Suprapubic skin (tissue), 4 donors: Measurements from ENCODE around the gene CRTC2. TPM values are rescaled to one million over a fixed set of nuclear protein-coding genes. Genes with fewer than 3 reads are reported as not detected.
A peak's percentile ranks its signal among the peaks of the same experiment; 100 is the strongest.

Experiments used
- DNase-seq, 2 donors: peaks; one replicate each; pipeline ENCODE4 v3.0.0-alpha.2; 2019; ENCODE audit warnings: low spot score in 2 of 2
- H3K27ac ChIP-seq: fragments of 200-600 bp; sonication (generic); one replicate; pipeline ENCODE4 v1.5.1; 2019
- H3K27me3 ChIP-seq: fragments of 200-600 bp; sonication (generic); one replicate; pipeline ENCODE4 v1.5.1; 2019
- H3K36me3 ChIP-seq: fragments of 200-600 bp; sonication (generic); one replicate; pipeline ENCODE4 v1.5.1; 2019
- H3K4me1 ChIP-seq: fragments of 200-600 bp; sonication (generic); one replicate; pipeline ENCODE4 v1.5.1; 2019
- H3K4me3 ChIP-seq: fragments of 200-600 bp; sonication (generic); one replicate; pipeline ENCODE4 v1.5.1; 2019; ENCODE audit warnings: mild to moderate bottlenecking
- H3K9me3 ChIP-seq: fragments of 200-600 bp; sonication (generic); one replicate; pipeline ENCODE4 v1.5.1; 2019
- CTCF ChIP-seq, 2 donors: fragments of 200-600 bp in 1 of 2; fragments of 450-650 bp in 1 of 2; sonication (generic) in 1 of 2; IDR thresholded peaks; one replicate each; pipeline ENCODE4 v1.5.1; 2016 to 2019; ENCODE audit warnings: antibody characterized with exemption in 2 of 2, mild to moderate bottlenecking in 1 of 2, moderate library complexity in 1 of 2
- EP300 ChIP-seq: sonication (generic); formaldehyde crosslinking; IDR thresholded peaks from one replicate; pipeline ENCODE4 v1.6.1; 2017; ENCODE audit warnings: antibody characterized with exemption
- POLR2A ChIP-seq, 2 donors: fragments of 450-650 bp; IDR thresholded peaks; one replicate each; pipeline ENCODE4 v1.6.1; 2017; ENCODE audit warnings: antibody characterized with exemption in 2 of 2, mild to moderate bottlenecking in 2 of 2, moderate library complexity in 2 of 2
- POLR2AphosphoS5 ChIP-seq, 3 donors: sonication (generic); formaldehyde crosslinking; IDR thresholded peaks; one replicate each; pipeline ENCODE4 v1.6.1; 2017; ENCODE audit warnings: antibody characterized with exemption in 3 of 3
- WGBS: methylation state at CpG from one replicate; pipeline ENCODE4 v1.1.5; 2018; 5-methylcytosine and 5-hydroxymethylcytosine counted together
- total RNA-seq, 4 donors: library from RNA; depleted of rRNA; stranded (reverse); fragments of >200 nt; gene quantifications; one replicate each; pipeline ENCODE4 v1.1.0, GENCODE V29; 2016

Gene CRTC2
- total RNA-seq, 4 donors from 2014 or later, result 19.3 to 36.2 (median 24.5) TPM

- DNase-seq, result no peak
- no peaks in the 10 kb centered on the region for H3K27me3 ChIP-seq
- peaks cover 55% of the 10 kb centered on the region for H3K36me3 ChIP-seq
- H3K4me3 ChIP-seq, result no peak overlapping the region
- WGBS, result 82% methylated on average over 4 of the region's 4 CpGs
- H3K27ac ChIP-seq, result no peak overlapping the region
- H3K4me1 ChIP-seq, result peaks cover 29% of the 10 kb centered on the region
- H3K9me3 ChIP-seq, result no peaks in the 10 kb centered on the region
- TF ChIP-seq POLR2AphosphoS5 (IDR thresholded peaks at IDR 0.05) (no peak), POLR2A (IDR thresholded peaks at IDR 0.05) (no peak), EP300 (no peak), CTCF (IDR thresholded peaks at IDR 0.05) (no peak)
Measured at GRCh38 chr1:153953859-153954365, 4.5 kb downstream of the CRTC2 start.

- H3K4me3 ChIP-seq, result no peak overlapping the region
- H3K9me3 ChIP-seq, result no peaks in the 10 kb centered on the region
- TF ChIP-seq CTCF (IDR thresholded peaks at IDR 0.05) (no peak), POLR2A (IDR thresholded peaks at IDR 0.05) (no peak), POLR2AphosphoS5 (IDR thresholded peaks at IDR 0.05) (no peak), EP300 (no peak)
- WGBS, result 67% methylated on average over 1 of the region's 2 CpGs
- H3K36me3 ChIP-seq, result peaks cover 67% of the 10 kb centered on the region
- H3K27ac ChIP-seq, result no peak overlapping the region
- DNase-seq, result peak in 1 of 2 donors; percentile 53
- peaks cover 18% of the 10 kb centered on the region for H3K4me1 ChIP-seq
- H3K27me3 ChIP-seq, result no peaks in the 10 kb centered on the region
Measured at GRCh38 chr1:153951801-153952200, 6.6 kb downstream of the CRTC2 start.

DNA sequence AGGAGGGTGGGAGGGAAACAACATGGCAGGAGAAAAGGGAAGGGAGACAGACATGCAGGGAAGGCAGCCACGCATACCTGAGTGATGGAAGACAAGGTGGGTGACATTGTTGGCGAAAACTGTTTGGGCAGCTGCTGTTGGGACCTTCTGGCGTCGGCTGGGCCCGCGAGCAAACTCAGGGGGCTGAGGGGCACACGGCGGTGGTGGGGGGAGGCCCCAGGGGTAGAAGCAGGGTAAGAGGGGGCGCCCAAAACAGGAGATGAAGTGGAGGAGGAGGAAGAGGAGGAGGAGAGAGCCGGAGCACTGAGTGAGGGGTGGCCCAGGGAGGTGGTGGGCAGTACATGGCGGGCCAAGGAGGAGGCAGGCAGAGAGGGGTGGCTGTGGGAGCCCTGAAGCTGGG is 7.2 kb downstream of the CRTC2 start:
- peaks cover 14% of the 10 kb centered on the region for H3K4me1 ChIP-seq
- H3K27ac ChIP-seq, result no peak overlapping the region
- no peaks in the 10 kb centered on the region for H3K9me3 ChIP-seq
- H3K27me3 ChIP-seq, result no peaks in the 10 kb centered on the region
- peaks cover 67% of the 10 kb centered on the region for H3K36me3 ChIP-seq
- WGBS, result 89% methylated on average over 11 of the region's 11 CpGs
- no peak overlapping the region for H3K4me3 ChIP-seq
- TF ChIP-seq POLR2A (IDR thresholded peaks at IDR 0.05) (no peak), EP300 (no peak), CTCF (IDR thresholded peaks at IDR 0.05) (no peak), POLR2AphosphoS5 (IDR thresholded peaks at IDR 0.05) (no peak)
- DNase-seq, result peak in 1 of 2 donors; percentile 50

GRCh38 chr1:153946622-153947241 is 11.7 kb downstream of the CRTC2 start, which contains the start of gene DENND4B:
Gene DENND4B (minus strand): TSS chr1:153946718. CDS start chr1:153944374, 2,344 bp downstream.
- peaks cover 26% of the 10 kb centered on the region for H3K4me1 ChIP-seq
- H3K9me3 ChIP-seq, result no peaks in the 10 kb centered on the region
- TF ChIP-seq POLR2AphosphoS5 (IDR thresholded peaks at IDR 0.05), result peak in 1 of 3 donors; percentile 41
- TF ChIP-seq CTCF (IDR thresholded peaks at IDR 0.05), result peak; percentile 78 to 99
- no peak for TF ChIP-seq EP300
- H3K27me3 ChIP-seq, result no peaks in the 10 kb centered on the region
- peak within 1 kb of the TSS; percentile 97 for H3K4me3 ChIP-seq
- 23% methylated on average over 10 of the region's 28 CpGs for WGBS
- peak within 1 kb of the TSS; percentile 98 for H3K27ac ChIP-seq
- DNase-seq, result peak; percentile 89 to 91
- H3K36me3 ChIP-seq, result peaks cover 47% of the 10 kb centered on the region

DNA sequence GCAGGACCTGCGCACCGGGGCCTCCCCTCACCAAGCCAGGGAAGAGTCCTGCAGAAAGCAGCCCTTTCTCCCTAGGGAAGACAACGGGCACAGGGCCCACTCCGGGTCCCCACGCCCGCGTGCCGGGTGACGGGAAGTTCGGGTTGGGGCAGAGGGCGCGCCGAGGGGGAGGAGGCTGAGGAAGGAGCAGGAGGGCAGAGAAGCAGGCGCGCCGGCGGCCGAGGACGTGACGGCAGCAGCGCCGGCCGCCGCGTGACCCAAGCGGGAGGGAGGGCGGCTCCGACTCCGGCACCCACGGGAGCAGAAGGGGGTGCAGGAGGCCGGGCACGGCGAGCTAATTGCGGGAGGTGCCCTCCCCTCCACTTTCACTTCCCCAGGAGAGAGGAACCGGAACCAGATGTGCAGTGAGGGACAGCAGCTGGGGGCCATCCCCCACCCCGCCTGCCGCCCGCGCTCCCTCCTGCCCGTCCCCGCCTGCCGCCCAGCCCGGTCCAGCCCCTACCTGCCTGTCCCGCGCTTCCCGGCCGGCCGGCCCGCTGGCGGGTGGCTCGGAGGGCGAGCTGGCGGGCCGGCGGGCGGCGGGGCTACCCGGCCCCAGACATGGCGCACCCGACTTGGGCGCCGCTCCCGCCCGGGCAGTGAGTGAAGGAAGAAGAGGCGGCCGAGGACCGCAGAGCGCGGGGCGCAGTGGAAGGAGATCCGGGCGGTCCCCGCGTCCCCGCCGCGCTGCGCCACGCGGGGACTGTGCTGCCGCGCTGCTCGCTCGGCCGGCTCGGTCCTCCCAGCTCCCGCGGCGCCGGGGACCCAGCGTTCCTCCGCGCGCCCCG is 12.4 kb downstream of the CRTC2 start:
- H3K9me3 ChIP-seq, result no peaks in the 10 kb centered on the region
- no peaks in the 10 kb centered on the region for H3K27me3 ChIP-seq
- peaks cover 47% of the 10 kb centered on the region for H3K36me3 ChIP-seq
- TF ChIP-seq CTCF (IDR thresholded peaks at IDR 0.05), result no peak
- TF ChIP-seq POLR2AphosphoS5 (IDR thresholded peaks at IDR 0.05), result peak in 2 of 3 donors; percentile 66 to 68
- no peak for TF ChIP-seq EP300
- peak in 1 of 2 donors; percentile 14 for TF ChIP-seq POLR2A (IDR thresholded peaks at IDR 0.05)
- DNase-seq, result peak; percentile 93 to 94
- peak overlapping the region; percentile 97 for H3K4me3 ChIP-seq
- WGBS, result 0% methylated on average over 38 of the region's 95 CpGs
- H3K27ac ChIP-seq, result peak overlapping the region; percentile 98
- H3K4me1 ChIP-seq, result peaks cover 26% of the 10 kb centered on the region
